ENCODE data around the gene EHBP1L1. TPM values are rescaled to one million over a fixed set of nuclear protein-coding genes. Genes with fewer than 3 reads are reported as not detected.

Gene EHBP1L1
- total and polyA plus RNA-seq, 9 donors, result 21.7 to 63.0 (median 40.3) TPM

DNA sequence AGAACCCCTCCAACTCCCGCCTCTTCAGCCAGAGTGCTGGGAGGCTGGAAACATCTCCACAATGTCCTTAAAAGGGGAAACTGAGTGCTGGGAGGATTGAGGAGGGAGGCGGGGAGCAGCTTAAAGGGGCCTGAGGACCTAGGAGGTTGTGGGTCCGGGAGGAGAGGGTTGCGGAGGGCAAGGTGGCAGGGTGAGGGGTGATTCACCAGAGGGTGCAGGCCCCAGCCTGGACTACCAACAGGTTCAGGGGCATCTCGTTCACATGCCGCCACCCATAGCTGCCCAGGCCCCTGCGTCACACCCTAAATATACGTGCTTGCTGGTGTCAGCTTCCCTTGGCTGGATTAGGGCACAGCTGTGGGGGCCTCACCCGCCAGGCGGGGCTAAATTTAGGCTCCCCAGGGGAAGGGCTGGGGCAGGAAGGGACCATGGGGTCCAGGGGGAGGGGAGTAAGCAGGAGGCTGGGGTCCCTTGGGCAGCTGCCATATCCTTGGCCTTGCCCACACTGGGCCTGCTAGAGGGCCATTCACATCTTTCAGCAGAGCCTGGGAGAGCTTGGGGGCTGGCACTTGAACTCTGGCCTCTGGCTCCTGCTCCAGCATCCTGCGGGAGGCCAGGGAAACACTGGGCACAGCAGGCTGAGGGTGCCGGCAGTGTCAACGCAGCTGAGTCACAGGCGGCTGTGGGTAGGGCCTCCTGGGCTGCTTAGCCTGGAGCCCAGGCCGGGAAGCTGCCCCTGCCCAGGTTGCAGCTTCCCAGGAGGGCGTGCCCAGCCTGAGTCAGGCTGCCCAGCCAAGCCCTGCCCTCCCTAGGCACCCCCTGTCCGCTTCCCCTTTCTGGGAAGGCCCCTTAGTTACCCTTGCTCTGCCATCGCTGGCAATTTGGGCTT, 1.3 kb downstream of the EHBP1L1 start:
- no peaks in the 10 kb centered on the region for H3K36me3 ChIP-seq
- intact Hi-C loops (cut with DNase I), result loop anchor here in 1 of 4 donors (5.0 kb wide), 1 partner anchor 35 kb away; the partner anchor contains the start of gene MAP3K11
- no peaks in the 10 kb centered on the region for H3K9me3 ChIP-seq
- 38 to 60% (median 41%) methylated on average over 13 to 18 of the region's 18 CpGs for WGBS, 3 donors
- H3K27me3 ChIP-seq, result no peaks in the 10 kb centered on the region
- peak overlapping the region; percentile 64 to 74 for H3K27ac ChIP-seq
- H3K4me3 ChIP-seq, result peak overlapping the region; percentile 69
- H3K4me1 ChIP-seq (ENCODE audit: insufficient read depth), result peaks cover 13% of the 10 kb centered on the region
- no peak for TF ChIP-seq POLR2A (IDR thresholded peaks at IDR 0.05)
- no peak for TF ChIP-seq CTCF (IDR thresholded peaks at IDR 0.05)
- TF ChIP-seq EP300 (IDR thresholded peaks at IDR 0.05), result no peak
- DNase-seq, result peak in 4 of 5 donors; percentile 45 to 62 (median 56)

GRCh38 chr11:65577756-65578109, 1.9 kb downstream of the EHBP1L1 start:
- Histone ChIP-seq H3K27me3 (no peaks in the 10 kb centered on the region), H3K36me3 (no peaks in the 10 kb centered on the region), H3K9me3 (no peaks in the 10 kb centered on the region), H3K4me3 (peak overlapping the region; percentile 69), H3K27ac (peak overlapping the region; percentile 64 to 74), H3K4me1 (ENCODE audit: insufficient read depth) (peaks cover 13% of the 10 kb centered on the region)
- TF ChIP-seq EP300 (IDR thresholded peaks at IDR 0.05) (no peak), CTCF (IDR thresholded peaks at IDR 0.05) (no peak), POLR2A (IDR thresholded peaks at IDR 0.05) (no peak)
- 43 to 58% (median 52%) methylated on average over 8 of the region's 8 CpGs for WGBS, 3 donors
- peak in 1 of 5 donors; percentile 30 for DNase-seq
- intact Hi-C loops (cut with DNase I), result loop anchor here in 1 of 4 donors (5.0 kb wide), 1 partner anchor 35 kb away; the partner anchor contains the start of gene MAP3K11

GRCh38 chr11:65578134-65578533, 2.3 kb downstream of the EHBP1L1 start:
- H3K4me3 ChIP-seq, result no peak overlapping the region
- no peaks in the 10 kb centered on the region for H3K27me3 ChIP-seq
- peaks cover 13% of the 10 kb centered on the region for H3K4me1 ChIP-seq (ENCODE audit: insufficient read depth)
- WGBS, 3 donors, result 92 to 94% (median 93%) methylated on average over 7 of the region's 7 CpGs
- no peaks in the 10 kb centered on the region for H3K9me3 ChIP-seq
- peak overlapping the region; percentile 64 to 74 for H3K27ac ChIP-seq
- TF ChIP-seq EP300 (IDR thresholded peaks at IDR 0.05), result no peak
- peak in 1 of 5 donors; percentile 27 for DNase-seq
- H3K36me3 ChIP-seq, result no peaks in the 10 kb centered on the region
- intact Hi-C loops (cut with DNase I), result loop anchor here in 1 of 4 donors (5.0 kb wide), 1 partner anchor 34 kb away; the partner anchor contains the start of gene MAP3K11

GRCh38 chr11:65578667-65579066, 2.8 kb downstream of the EHBP1L1 start:
- Histone ChIP-seq H3K27me3 (no peaks in the 10 kb centered on the region), H3K4me1 (ENCODE audit: insufficient read depth) (peaks cover 13% of the 10 kb centered on the region), H3K4me3 (no peak overlapping the region), H3K9me3 (no peaks in the 10 kb centered on the region), H3K27ac (no peak overlapping the region), H3K36me3 (no peaks in the 10 kb centered on the region)
- intact Hi-C loops (cut with DNase I), result loop anchor here in 1 of 4 donors (5.0 kb wide), 1 partner anchor 34 kb away; the partner anchor contains the start of gene MAP3K11
- 65 to 79% (median 76%) methylated on average over 3 of the region's 3 CpGs for WGBS, 3 donors
- TF ChIP-seq POLR2A (IDR thresholded peaks at IDR 0.05) (no peak), CTCF (IDR thresholded peaks at IDR 0.05) (no peak), EP300 (IDR thresholded peaks at IDR 0.05) (no peak)
- no peak for DNase-seq

Measured in ovary (tissue), 9 donors.